Astrocyte (in vitro differentiated cells and primary cell): ENCODE data around the gene DBNDD2. TPM values are rescaled to one million over a fixed set of nuclear protein-coding genes. Genes with fewer than 3 reads are reported as not detected.

Source experiments
- DNase-seq: peaks from one replicate; pipeline ENCODE4 v3.0.0-alpha.2; 2010; ENCODE audit warnings: low read depth
- FAIRE-seq: peaks from 2 replicates; lab custom pipeline; 2011; peaks lifted over from hg19 to GRCh38; lab: Jason Lieb, UNC
- H2AFZ ChIP-seq: 2 replicates; pipeline ENCODE4 v1.6.0; 2012; ENCODE audit warnings: low read depth, low read length, inconsistent platforms
- H3K27ac ChIP-seq: 2 replicates; pipeline ENCODE4 v1.5.1; 2011; ENCODE audit warnings: low read depth, low read length, inconsistent platforms
- H3K27me3 ChIP-seq: 2 replicates; pipeline ENCODE4 v1.6.0; 2011; ENCODE audit warnings: low read length, inconsistent platforms; ENCODE audit not compliant: insufficient read depth
- H3K36me3 ChIP-seq: 2 replicates; pipeline ENCODE4 v1.5.1; 2011; ENCODE audit warnings: low read length, inconsistent platforms; ENCODE audit not compliant: insufficient read depth
- H3K4me1 ChIP-seq: 2 replicates; pipeline ENCODE4 v1.5.1; 2011; ENCODE audit warnings: low read length, inconsistent platforms; ENCODE audit not compliant: insufficient read depth
- H3K4me2 ChIP-seq: 2 replicates; pipeline ENCODE4 v1.6.0; 2012; ENCODE audit warnings: low read length, inconsistent platforms
- H3K4me3 ChIP-seq: 2 replicates; pipeline ENCODE4 v1.5.1; 2011; ENCODE audit warnings: low read depth, mild to moderate bottlenecking, low read length, inconsistent platforms; ENCODE audit not compliant: insufficient read depth
- H3K79me2 ChIP-seq: 2 replicates; pipeline ENCODE4 v1.6.0; 2012; ENCODE audit warnings: mild to moderate bottlenecking, low read length, inconsistent platforms; ENCODE audit not compliant: insufficient read depth
- H3K9ac ChIP-seq: 2 replicates; pipeline ENCODE4 v1.6.0; 2012; ENCODE audit warnings: mild to moderate bottlenecking, low read length, inconsistent platforms
- H3K9me3 ChIP-seq: 2 replicates; pipeline ENCODE4 v1.5.1; 2012; ENCODE audit warnings: low read depth, mild to moderate bottlenecking, low read length, inconsistent platforms; ENCODE audit not compliant: insufficient read depth
- H4K20me1 ChIP-seq: 2 replicates; pipeline ENCODE4 v1.6.0; 2012; ENCODE audit warnings: low read length, inconsistent platforms; ENCODE audit not compliant: insufficient read depth
- H3K27ac Mint-ChIP-seq: one replicate; pipeline ENCODE4 v1.8.0; 2021; ENCODE audit warnings: mild to moderate bottlenecking, mixed read lengths; ENCODE audit not compliant: unreplicated experiment
- H3K27me3 Mint-ChIP-seq: one replicate; pipeline ENCODE4 v1.8.0; 2021; ENCODE audit warnings: low read depth, mixed read lengths; ENCODE audit not compliant: unreplicated experiment
- H3K36me3 Mint-ChIP-seq: one replicate; pipeline ENCODE4 v1.8.0; 2021; ENCODE audit warnings: low read depth, mixed read lengths; ENCODE audit not compliant: unreplicated experiment
- H3K4me1 Mint-ChIP-seq: one replicate; pipeline ENCODE4 v1.8.0; 2021; ENCODE audit warnings: low read depth, mixed read lengths; ENCODE audit not compliant: unreplicated experiment
- H3K4me3 Mint-ChIP-seq: one replicate; pipeline ENCODE4 v1.8.0; 2021; ENCODE audit warnings: mild to moderate bottlenecking, moderate library complexity, mixed read lengths; ENCODE audit not compliant: unreplicated experiment
- H3K9me3 Mint-ChIP-seq: one replicate; pipeline ENCODE4 v1.8.0; 2021; ENCODE audit warnings: mild to moderate bottlenecking, mixed read lengths; ENCODE audit not compliant: unreplicated experiment
- EZH2 ChIP-seq: IDR thresholded peaks from 2 replicates; pipeline ENCODE4 v1.6.1; 2012; ENCODE audit warnings: mild to moderate bottlenecking, low read length, inconsistent platforms; ENCODE audit not compliant: insufficient read depth
- total RNA-seq: library from RNA; stranded (reverse); gene quantifications from 2 replicates; pipeline ENCODE4 v1.2.1, GENCODE V29; 2021
- TF ChIP-seq, protein P1 (sequence below): IDR thresholded peaks from 2 replicates; pipeline ENCODE4 v1.5.1; 2011; ENCODE audit warnings: low read depth, mild to moderate bottlenecking, inconsistent platforms, low read length, moderate library complexity; ENCODE audit not compliant: insufficient read depth

DBNDD2 gene
- total RNA-seq, 1 donor from 2014 or later: 11.3 TPM

DNA sequence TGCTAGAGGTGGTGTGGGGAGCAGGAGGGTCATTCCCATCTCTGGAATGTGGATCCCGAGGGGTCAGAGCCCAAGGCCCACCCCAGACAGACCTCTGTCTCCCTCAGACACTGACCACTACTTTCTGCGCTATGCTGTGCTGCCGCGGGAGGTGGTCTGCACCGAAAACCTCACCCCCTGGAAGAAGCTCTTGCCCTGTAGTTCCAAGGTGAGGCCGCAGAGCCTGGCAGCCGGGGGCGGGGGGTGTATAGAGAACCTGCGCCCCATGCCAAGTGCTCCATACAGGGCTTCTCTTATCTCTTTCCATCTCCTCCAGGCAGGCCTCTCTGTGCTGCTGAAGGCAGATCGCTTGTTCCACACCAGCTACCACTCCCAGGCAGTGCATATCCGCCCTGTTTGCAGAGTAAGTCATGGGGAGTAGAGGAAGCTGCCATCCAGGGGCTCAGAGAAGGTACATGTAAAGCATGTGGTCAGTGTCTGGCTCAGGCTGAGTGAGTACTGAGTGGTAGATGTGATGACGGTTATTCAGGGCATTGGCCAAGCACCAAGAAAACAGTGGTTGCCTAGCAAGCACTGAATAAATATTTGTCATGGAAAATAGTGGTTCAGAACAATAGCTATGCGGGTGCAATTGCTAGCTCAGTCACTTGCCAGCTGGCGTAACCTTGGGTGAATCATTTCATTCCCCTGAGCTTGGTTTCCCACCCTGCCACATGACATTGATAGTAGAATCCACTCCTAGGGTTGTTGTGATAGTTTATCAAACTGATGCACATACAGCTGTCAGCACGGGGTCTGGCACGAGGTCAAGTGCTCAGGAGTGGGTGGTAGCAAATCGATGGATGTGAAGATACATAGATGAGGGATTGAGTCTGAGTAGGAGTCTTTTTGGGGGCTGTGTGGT is 11.4 kb downstream of the DBNDD2 start:
- Histone ChIP-seq H3K36me3 (peaks cover 26% of the 10 kb centered on the region), H3K4me3 (no peak overlapping the region), H3K4me2 (peak overlapping the region; percentile 71), H3K9ac (peak overlapping the region; percentile 70), H3K27ac (peak overlapping the region; percentile 90), H2AFZ (no peak overlapping the region), H3K79me2 (peaks cover 29% of the 10 kb centered on the region), H3K4me1 (peaks cover 27% of the 10 kb centered on the region), H3K27me3 (no peaks in the 10 kb centered on the region), H4K20me1 (peaks cover 12% of the 10 kb centered on the region), H3K9me3 (no peaks in the 10 kb centered on the region)
- H3K4me3 Mint-ChIP-seq: no peak overlapping the region
- no peaks in the 10 kb centered on the region for H3K9me3 Mint-ChIP-seq
- H3K4me1 Mint-ChIP-seq: no peaks in the 10 kb centered on the region
- no peaks in the 10 kb centered on the region for H3K27me3 Mint-ChIP-seq
- TF ChIP-seq, protein P1, sequence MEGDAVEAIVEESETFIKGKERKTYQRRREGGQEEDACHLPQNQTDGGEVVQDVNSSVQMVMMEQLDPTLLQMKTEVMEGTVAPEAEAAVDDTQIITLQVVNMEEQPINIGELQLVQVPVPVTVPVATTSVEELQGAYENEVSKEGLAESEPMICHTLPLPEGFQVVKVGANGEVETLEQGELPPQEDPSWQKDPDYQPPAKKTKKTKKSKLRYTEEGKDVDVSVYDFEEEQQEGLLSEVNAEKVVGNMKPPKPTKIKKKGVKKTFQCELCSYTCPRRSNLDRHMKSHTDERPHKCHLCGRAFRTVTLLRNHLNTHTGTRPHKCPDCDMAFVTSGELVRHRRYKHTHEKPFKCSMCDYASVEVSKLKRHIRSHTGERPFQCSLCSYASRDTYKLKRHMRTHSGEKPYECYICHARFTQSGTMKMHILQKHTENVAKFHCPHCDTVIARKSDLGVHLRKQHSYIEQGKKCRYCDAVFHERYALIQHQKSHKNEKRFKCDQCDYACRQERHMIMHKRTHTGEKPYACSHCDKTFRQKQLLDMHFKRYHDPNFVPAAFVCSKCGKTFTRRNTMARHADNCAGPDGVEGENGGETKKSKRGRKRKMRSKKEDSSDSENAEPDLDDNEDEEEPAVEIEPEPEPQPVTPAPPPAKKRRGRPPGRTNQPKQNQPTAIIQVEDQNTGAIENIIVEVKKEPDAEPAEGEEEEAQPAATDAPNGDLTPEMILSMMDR: no peak
- no peak for TF ChIP-seq EZH2
- no peak overlapping the region for H3K27ac Mint-ChIP-seq
- no peaks in the 10 kb centered on the region for H3K36me3 Mint-ChIP-seq
- DNase-seq (peak; percentile 97), FAIRE-seq (peak; percentile 64)

DNA sequence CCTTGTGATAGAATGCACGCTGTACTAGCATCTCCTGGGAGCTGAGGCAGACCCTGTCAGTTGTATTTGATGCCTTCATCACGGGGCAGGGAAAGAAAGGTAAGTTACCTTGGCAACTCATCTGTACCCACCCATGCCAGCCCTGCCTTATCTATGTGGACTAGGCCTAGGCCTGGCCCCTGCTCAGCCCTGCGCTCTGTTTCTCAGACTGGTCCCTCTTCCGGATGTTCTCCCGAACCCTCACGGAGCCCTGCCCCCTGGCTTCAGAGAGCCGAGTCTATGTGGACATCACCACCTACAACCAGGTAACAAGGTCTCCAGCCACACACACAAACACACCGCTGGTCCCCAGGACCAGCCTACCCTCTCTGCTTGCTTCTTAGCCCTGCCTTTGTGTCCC is 12.0 kb downstream of the DBNDD2 start:
- FAIRE-seq (no peak), DNase-seq (no peak)
- H3K4me3 ChIP-seq: no peak overlapping the region
- Mint-ChIP-seq H3K27me3 (no peaks in the 10 kb centered on the region), H3K4me1 (no peaks in the 10 kb centered on the region), H3K36me3 (no peaks in the 10 kb centered on the region), H3K9me3 (no peaks in the 10 kb centered on the region), H3K4me3 (no peak overlapping the region), H3K27ac (no peak overlapping the region)
- no peaks in the 10 kb centered on the region for H3K27me3 ChIP-seq
- H3K9me3 ChIP-seq: no peaks in the 10 kb centered on the region
- peaks cover 29% of the 10 kb centered on the region for H3K79me2 ChIP-seq
- H3K36me3 ChIP-seq: peaks cover 30% of the 10 kb centered on the region
- H3K27ac ChIP-seq: peak overlapping the region; percentile 90
- peaks cover 27% of the 10 kb centered on the region for H3K4me1 ChIP-seq
- TF ChIP-seq, protein P1: no peak
- no peak for TF ChIP-seq EZH2
- peaks cover 12% of the 10 kb centered on the region for H4K20me1 ChIP-seq
- H3K9ac ChIP-seq: peak overlapping the region; percentile 60
- no peak overlapping the region for H2AFZ ChIP-seq
- peak overlapping the region; percentile 71 for H3K4me2 ChIP-seq

DNA sequence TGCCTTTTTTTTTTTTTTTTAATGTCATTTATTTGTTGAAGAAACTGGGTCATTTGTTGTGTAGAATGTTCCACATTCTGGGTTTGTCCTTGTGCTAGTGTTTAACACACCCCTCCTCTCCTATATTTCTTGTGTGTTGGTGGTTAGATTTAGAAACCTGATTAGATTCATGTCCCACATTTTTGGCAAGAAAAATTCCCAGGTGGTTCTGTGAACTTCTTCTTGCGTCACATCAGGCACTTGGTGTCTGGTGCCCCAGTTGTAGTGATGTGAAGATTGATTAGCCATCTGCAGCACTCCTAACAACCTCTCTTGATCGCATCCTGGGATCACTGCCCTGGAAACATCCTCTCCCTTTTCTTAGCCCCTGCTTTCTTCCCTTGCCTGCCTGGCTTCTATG is 15.6 kb downstream of the DBNDD2 start:
- peaks cover 7% of the 10 kb centered on the region for H3K36me3 Mint-ChIP-seq
- peaks cover 14% of the 10 kb centered on the region for H3K4me1 ChIP-seq
- H4K20me1 ChIP-seq: peaks cover 8% of the 10 kb centered on the region
- no peaks in the 10 kb centered on the region for H3K27me3 Mint-ChIP-seq
- H3K4me1 Mint-ChIP-seq: no peaks in the 10 kb centered on the region
- H3K27ac Mint-ChIP-seq: no peak overlapping the region
- no peaks in the 10 kb centered on the region for H3K9me3 Mint-ChIP-seq
- H3K4me2 ChIP-seq: no peak overlapping the region
- H3K79me2 ChIP-seq: peaks cover 3% of the 10 kb centered on the region
- no peak overlapping the region for H3K4me3 ChIP-seq
- TF ChIP-seq, protein P1: no peak
- TF ChIP-seq EZH2: no peak
- H2AFZ ChIP-seq: no peak overlapping the region
- no peak for FAIRE-seq
- H3K9me3 ChIP-seq: no peaks in the 10 kb centered on the region
- peaks cover 30% of the 10 kb centered on the region for H3K36me3 ChIP-seq
- no peak overlapping the region for H3K27ac ChIP-seq
- H3K27me3 ChIP-seq: no peaks in the 10 kb centered on the region
- no peak overlapping the region for H3K4me3 Mint-ChIP-seq
- DNase-seq: no peak
- H3K9ac ChIP-seq: no peak overlapping the region
